ENCODE results near the gene NFIB.

NFIB gene

GRCh38 chr9:14313951-14314423, at the start of gene NFIB:
NFIB (minus strand) TSS chr9:14314141; CDS start chr9:14313511, 630 bp downstream.
- Mint-ChIP-seq H3K9me3 (no peaks in the 10 kb centered on the region), H3K4me1 (ENCODE audit: low read depth) (peaks cover 14% of the 10 kb centered on the region), H3K36me3 (ENCODE audit: low read depth) (peaks cover 8% of the 10 kb centered on the region), H3K4me3 (peak within 1 kb of the TSS; percentile 81), H3K27ac (peak within 1 kb of the TSS; percentile 52), H3K27me3 (ENCODE audit: low read depth) (peaks cover 72% of the 10 kb centered on the region)
- no peak for DNase-seq (ENCODE audit: low spot score)

GRCh38 chr9:14362175-14362574, 48.2 kb upstream of the NFIB start:
- no peak overlapping the region for H3K4me3 Mint-ChIP-seq
- no peaks in the 10 kb centered on the region for H3K36me3 Mint-ChIP-seq (ENCODE audit: low read depth)
- no peaks in the 10 kb centered on the region for H3K27me3 Mint-ChIP-seq (ENCODE audit: low read depth)
- no peak overlapping the region for H3K27ac Mint-ChIP-seq
- H3K9me3 Mint-ChIP-seq = no peaks in the 10 kb centered on the region
- DNase-seq (ENCODE audit: low spot score) = no peak
- H3K4me1 Mint-ChIP-seq (ENCODE audit: low read depth) = no peaks in the 10 kb centered on the region

GRCh38 chr9:14361074-14361473, 47.1 kb upstream of the NFIB start:
- Mint-ChIP-seq H3K36me3 (ENCODE audit: low read depth) (no peaks in the 10 kb centered on the region), H3K4me3 (no peak overlapping the region), H3K27ac (no peak overlapping the region), H3K27me3 (ENCODE audit: low read depth) (no peaks in the 10 kb centered on the region), H3K4me1 (ENCODE audit: low read depth) (no peaks in the 10 kb centered on the region), H3K9me3 (no peaks in the 10 kb centered on the region)
- DNase-seq (ENCODE audit: low spot score) = no peak

GRCh38 chr9:14358523-14358922, 44.6 kb upstream of the NFIB start:
- H3K27ac Mint-ChIP-seq = no peak overlapping the region
- H3K4me1 Mint-ChIP-seq (ENCODE audit: low read depth) = no peaks in the 10 kb centered on the region
- DNase-seq (ENCODE audit: low spot score) = no peak
- H3K27me3 Mint-ChIP-seq (ENCODE audit: low read depth) = peaks cover 4% of the 10 kb centered on the region
- no peaks in the 10 kb centered on the region for H3K36me3 Mint-ChIP-seq (ENCODE audit: low read depth)
- no peak overlapping the region for H3K4me3 Mint-ChIP-seq
- H3K9me3 Mint-ChIP-seq = no peaks in the 10 kb centered on the region

GRCh38 chr9:14356351-14357265, 42.7 kb upstream of the NFIB start:
- Mint-ChIP-seq H3K27me3 (ENCODE audit: low read depth) (peaks cover 19% of the 10 kb centered on the region), H3K27ac (no peak overlapping the region), H3K9me3 (no peaks in the 10 kb centered on the region), H3K4me1 (ENCODE audit: low read depth) (no peaks in the 10 kb centered on the region), H3K36me3 (ENCODE audit: low read depth) (no peaks in the 10 kb centered on the region), H3K4me3 (no peak overlapping the region)
- DNase-seq (ENCODE audit: low spot score) = no peak

GRCh38 chr9:14354201-14354600, 40.3 kb upstream of the NFIB start:
- Mint-ChIP-seq H3K4me1 (ENCODE audit: low read depth) (no peaks in the 10 kb centered on the region), H3K4me3 (no peak overlapping the region), H3K9me3 (no peaks in the 10 kb centered on the region), H3K27ac (no peak overlapping the region), H3K36me3 (ENCODE audit: low read depth) (no peaks in the 10 kb centered on the region), H3K27me3 (ENCODE audit: low read depth) (peaks cover 43% of the 10 kb centered on the region)
- no peak for DNase-seq (ENCODE audit: low spot score)

- Mint-ChIP-seq H3K27me3 (ENCODE audit: low read depth) (peaks cover 50% of the 10 kb centered on the region), H3K9me3 (no peaks in the 10 kb centered on the region), H3K27ac (no peak overlapping the region), H3K4me1 (ENCODE audit: low read depth) (peaks cover 2% of the 10 kb centered on the region), H3K4me3 (no peak overlapping the region), H3K36me3 (ENCODE audit: low read depth) (no peaks in the 10 kb centered on the region)
- peak; percentile 60 for DNase-seq (ENCODE audit: low spot score)
Measured at GRCh38 chr9:14353222-14354056, 39.5 kb upstream of the NFIB start.

GRCh38 chr9:14352503-14352902, 38.6 kb upstream of the NFIB start:
- Mint-ChIP-seq H3K4me1 (ENCODE audit: low read depth) (peaks cover 2% of the 10 kb centered on the region), H3K36me3 (ENCODE audit: low read depth) (no peaks in the 10 kb centered on the region), H3K27me3 (ENCODE audit: low read depth) (peaks cover 60% of the 10 kb centered on the region), H3K9me3 (no peaks in the 10 kb centered on the region), H3K4me3 (no peak overlapping the region), H3K27ac (no peak overlapping the region)
- no peak for DNase-seq (ENCODE audit: low spot score)

GRCh38 chr9:14351221-14351836, 37.4 kb upstream of the NFIB start:
- peaks cover 71% of the 10 kb centered on the region for H3K27me3 Mint-ChIP-seq (ENCODE audit: low read depth)
- no peaks in the 10 kb centered on the region for H3K9me3 Mint-ChIP-seq
- H3K27ac Mint-ChIP-seq = no peak overlapping the region
- DNase-seq (ENCODE audit: low spot score) = no peak
- no peak overlapping the region for H3K4me3 Mint-ChIP-seq
- H3K36me3 Mint-ChIP-seq (ENCODE audit: low read depth) = no peaks in the 10 kb centered on the region
- peaks cover 2% of the 10 kb centered on the region for H3K4me1 Mint-ChIP-seq (ENCODE audit: low read depth)

- H3K27me3 Mint-ChIP-seq (ENCODE audit: low read depth) = peaks cover 74% of the 10 kb centered on the region
- H3K27ac Mint-ChIP-seq = no peak overlapping the region
- H3K36me3 Mint-ChIP-seq (ENCODE audit: low read depth) = no peaks in the 10 kb centered on the region
- DNase-seq (ENCODE audit: low spot score) = no peak
- peaks cover 2% of the 10 kb centered on the region for H3K4me1 Mint-ChIP-seq (ENCODE audit: low read depth)
- H3K4me3 Mint-ChIP-seq = no peak overlapping the region
- H3K9me3 Mint-ChIP-seq = no peaks in the 10 kb centered on the region
Measured at GRCh38 chr9:14350754-14351153, 36.8 kb upstream of the NFIB start.

- Mint-ChIP-seq H3K36me3 (ENCODE audit: low read depth) (no peaks in the 10 kb centered on the region), H3K9me3 (no peaks in the 10 kb centered on the region), H3K4me3 (no peak overlapping the region), H3K4me1 (ENCODE audit: low read depth) (peaks cover 2% of the 10 kb centered on the region), H3K27ac (no peak overlapping the region), H3K27me3 (ENCODE audit: low read depth) (peaks cover 74% of the 10 kb centered on the region)
- DNase-seq (ENCODE audit: low spot score) = no peak
Measured at GRCh38 chr9:14350349-14350728, 36.4 kb upstream of the NFIB start.

- peaks cover 74% of the 10 kb centered on the region for H3K27me3 Mint-ChIP-seq (ENCODE audit: low read depth)
- no peak for DNase-seq (ENCODE audit: low spot score)
- no peak overlapping the region for H3K27ac Mint-ChIP-seq
- peaks cover 2% of the 10 kb centered on the region for H3K4me1 Mint-ChIP-seq (ENCODE audit: low read depth)
- no peaks in the 10 kb centered on the region for H3K9me3 Mint-ChIP-seq
- H3K4me3 Mint-ChIP-seq = no peak overlapping the region
- no peaks in the 10 kb centered on the region for H3K36me3 Mint-ChIP-seq (ENCODE audit: low read depth)
Measured at GRCh38 chr9:14349447-14350348, 35.8 kb upstream of the NFIB start.

- Mint-ChIP-seq H3K4me3 (no peak overlapping the region), H3K36me3 (ENCODE audit: low read depth) (no peaks in the 10 kb centered on the region), H3K9me3 (no peaks in the 10 kb centered on the region), H3K27ac (peak overlapping the region; percentile 58), H3K27me3 (ENCODE audit: low read depth) (peaks cover 74% of the 10 kb centered on the region), H3K4me1 (ENCODE audit: low read depth) (peaks cover 2% of the 10 kb centered on the region)
- DNase-seq (ENCODE audit: low spot score) = no peak
Measured at GRCh38 chr9:14349146-14349446, 35.2 kb upstream of the NFIB start.
